PC-9 (cell line): ENCODE data around the gene ZNF273. TPM values are rescaled to one million over a fixed set of nuclear protein-coding genes. Genes with fewer than 3 reads are reported as not detected.

ENCODE experiments used
- BruUV-seq: library from RNA; stranded (reverse); fragments of 400-500 nt; replicated peaks from 2 replicates; lab custom pipeline; 2021; lab: Mats Ljungman, UMichigan
- CTCF ChIA-PET: fragments of 300-600 bp; sonication (Branson Sonifier 250); formaldehyde crosslinking; loops from one replicate; lab custom pipeline; 2022; ENCODE audit warnings: antibody characterized with exemption; lab: Charles Lee
- POLR2A ChIA-PET: fragments of 300-600 bp; sonication (Branson Sonifier 250); formaldehyde crosslinking; loops from one replicate; lab custom pipeline; 2022; ENCODE audit warnings: antibody characterized with exemption; ENCODE audit not compliant: unreplicated experiment; lab: Charles Lee
- DNase-seq, 2 experiments: peaks; one replicate each; pipeline versions ENCODE4 v3.0.0 to v3.0.0-alpha.2; 2015 to 2022; ENCODE audit warnings: mixed read lengths in 1 of 2
- H2AFZ ChIP-seq: fragments of 200-600 bp; sonication (generic); 2 replicates; pipeline ENCODE4 v1.8.1; 2017; ENCODE audit warnings: antibody characterized with exemption
- H3F3A ChIP-seq: fragments of 200-600 bp; sonication (generic); 2 replicates; pipeline ENCODE4 v1.8.1; 2017; ENCODE audit warnings: antibody characterized with exemption, mild to moderate bottlenecking, low read depth; ENCODE audit not compliant: insufficient read depth
- H3K27ac ChIP-seq: fragments of 200-600 bp; sonication (generic); 2 replicates; pipeline ENCODE4 v1.6.1; 2016; ENCODE audit warnings: mixed run types
- H3K27me3 ChIP-seq: fragments of 200-600 bp; sonication (generic); 2 replicates; pipeline ENCODE4 v1.6.1; 2016; ENCODE audit warnings: low read depth, mixed run types; ENCODE audit not compliant: insufficient read depth
- H3K36me3 ChIP-seq: fragments of 200-600 bp; sonication (generic); 2 replicates; pipeline ENCODE4 v1.6.1; 2016; ENCODE audit warnings: low read depth, mixed run types
- H3K4me1 ChIP-seq: fragments of 200-600 bp; sonication (generic); replicated peaks from 2 replicates; pipeline ENCODE4 v1.6.1; 2016; ENCODE audit warnings: mixed run types; ENCODE audit not compliant: insufficient read depth
- H3K4me2 ChIP-seq: fragments of 200-600 bp; sonication (generic); 2 replicates; pipeline ENCODE4 v1.6.1; 2017; ENCODE audit warnings: mixed run types
- H3K4me3 ChIP-seq: fragments of 200-600 bp; sonication (generic); 2 replicates; pipeline ENCODE4 v1.6.1; 2016; ENCODE audit warnings: mixed run types
- H3K79me2 ChIP-seq: fragments of 200-600 bp; sonication (generic); 2 replicates; pipeline ENCODE4 v1.6.1; 2017; ENCODE audit warnings: low read depth, mixed run types
- H3K9me2 ChIP-seq: fragments of 200-600 bp; sonication (generic); 2 replicates; pipeline ENCODE4 v1.8.1; 2017; ENCODE audit warnings: mild to moderate bottlenecking; ENCODE audit not compliant: insufficient read depth
- H3K9me3 ChIP-seq: fragments of 200-600 bp; sonication (generic); 2 replicates; pipeline ENCODE4 v1.8.1; 2016; ENCODE audit warnings: low read depth; ENCODE audit not compliant: insufficient read depth
- H4K20me1 ChIP-seq: fragments of 200-600 bp; sonication (generic); 2 replicates; pipeline ENCODE4 v1.8.1; 2017; ENCODE audit not compliant: insufficient read depth
- CTCF ChIP-seq: fragments of 200-600 bp; sonication (generic); conservative IDR thresholded peaks from 2 replicates; pipeline ENCODE4 v1.6.1; 2017; ENCODE audit warnings: mixed run types, antibody characterized with exemption, mild to moderate bottlenecking, moderate library complexity
- EZH2 ChIP-seq: fragments of 200-600 bp; sonication (generic); IDR thresholded peaks from 2 replicates; pipeline ENCODE4 v1.8.0; 2017; ENCODE audit warnings: antibody characterized with exemption, low read depth
- intact Hi-C: fragments of 100-400 bp; cut with micrococcal nuclease; formaldehyde crosslinking; loops from one replicate; pipeline ENCODE4 v1.10.0; 2022; ENCODE audit not compliant: unreplicated experiment
- total RNA-seq: library from RNA; stranded (reverse); gene quantifications from 2 replicates; pipeline ENCODE4 v1.2.3, GENCODE V29; 2021

The ZNF273 gene
- total RNA-seq, 1 experiment from 2014 or later = 4.6 TPM

- no peaks in the 10 kb centered on the region for H3K36me3 ChIP-seq
- POLR2A ChIA-PET = no interaction called here
- H3K4me1 ChIP-seq = no peaks in the 10 kb centered on the region
- peaks cover 82% of the 10 kb centered on the region for H3K27me3 ChIP-seq
- H3F3A ChIP-seq = no peaks in the 10 kb centered on the region
- CTCF ChIA-PET = no interaction called here
- no peaks in the 10 kb centered on the region for H3K9me3 ChIP-seq
- H3K27ac ChIP-seq = no peak overlapping the region
- no peaks in the 10 kb centered on the region for H4K20me1 ChIP-seq
- no peak for DNase-seq
- TF ChIP-seq EZH2 (no peak), CTCF (no peak)
- intact Hi-C loops = no loop called here
- H3K4me3 ChIP-seq = no peak overlapping the region
- H2AFZ ChIP-seq = no peak overlapping the region
- no peaks in the 10 kb centered on the region for H3K79me2 ChIP-seq
- no TSS peak for BruUV-seq
- no peaks in the 10 kb centered on the region for H3K9me2 ChIP-seq
- no peak overlapping the region for H3K4me2 ChIP-seq
These were observed 33.0 kb upstream of the ZNF273 start for GRCh38 chr7:64869912-64870562.

DNA sequence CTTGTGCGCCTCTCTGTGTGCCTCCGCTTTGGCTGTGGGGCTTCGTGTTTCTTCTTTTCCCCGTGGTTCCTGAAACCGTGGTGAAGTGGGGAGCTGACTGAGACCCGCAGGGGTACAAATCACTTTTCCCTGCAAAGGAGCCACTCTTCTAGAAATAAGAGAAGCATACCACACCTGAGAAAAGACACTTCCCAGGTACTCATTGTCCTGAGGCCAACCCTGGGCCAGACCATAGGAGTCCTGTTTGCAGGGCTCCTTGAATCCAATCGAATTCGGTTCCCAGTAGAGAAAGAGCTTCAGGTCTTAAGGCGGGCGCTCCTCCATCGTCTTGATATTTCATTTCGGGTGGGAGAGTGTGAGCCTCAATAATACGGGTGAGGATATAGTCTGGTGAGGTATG is 32.4 kb upstream of the ZNF273 start:
- ChIA-PET CTCF (no interaction called here), POLR2A (no interaction called here)
- H3K27me3 ChIP-seq = peaks cover 88% of the 10 kb centered on the region
- intact Hi-C loops = no loop called here
- H3K9me2 ChIP-seq = no peaks in the 10 kb centered on the region
- H3K36me3 ChIP-seq = no peaks in the 10 kb centered on the region
- H2AFZ ChIP-seq = no peak overlapping the region
- no peak for DNase-seq
- H3K4me1 ChIP-seq = no peaks in the 10 kb centered on the region
- H3F3A ChIP-seq = no peaks in the 10 kb centered on the region
- no peak overlapping the region for H3K4me3 ChIP-seq
- H3K4me2 ChIP-seq = no peak overlapping the region
- no TSS peak for BruUV-seq
- H4K20me1 ChIP-seq = no peaks in the 10 kb centered on the region
- no peaks in the 10 kb centered on the region for H3K79me2 ChIP-seq
- no peak for TF ChIP-seq CTCF
- TF ChIP-seq EZH2 = no peak
- no peaks in the 10 kb centered on the region for H3K9me3 ChIP-seq
- H3K27ac ChIP-seq = no peak overlapping the region

- POLR2A ChIA-PET = no interaction called here
These were observed 31.3 kb upstream of the ZNF273 start for GRCh38 chr7:64871761-64872160.

More at GRCh38 chr7:64871761-64872160, 31.3 kb upstream of the ZNF273 start:
- CTCF ChIA-PET = no interaction called here
- Histone ChIP-seq H3K36me3 (no peaks in the 10 kb centered on the region), H3F3A (no peaks in the 10 kb centered on the region), H3K27ac (no peak overlapping the region), H3K4me3 (no peak overlapping the region), H3K4me1 (no peaks in the 10 kb centered on the region), H3K79me2 (no peaks in the 10 kb centered on the region), H3K9me3 (no peaks in the 10 kb centered on the region), H4K20me1 (no peaks in the 10 kb centered on the region), H3K27me3 (peaks cover 98% of the 10 kb centered on the region), H2AFZ (no peak overlapping the region), H3K4me2 (no peak overlapping the region), H3K9me2 (no peaks in the 10 kb centered on the region)
- intact Hi-C loops = no loop called here
- BruUV-seq = no TSS peak
- DNase-seq = no peak
- TF ChIP-seq EZH2 = no peak
- no peak for TF ChIP-seq CTCF
